Gastroesophageal sphincter (tissue), 4 donors: ENCODE results near the gene IL6ST. TPM values are rescaled to one million over a fixed set of nuclear protein-coding genes. Genes with fewer than 3 reads are reported as not detected.
"Not testable (repeated sequence)": the region's sequence is repeated elsewhere in the genome, so short reads cannot be mapped to it uniquely, and the experiment has no call there.

Experiments
- ATAC-seq: fragments of 150-250 bp; one replicate; pipeline ENCODE4 v1.9.1; 2016; ENCODE audit warnings: mild to moderate bottlenecking, moderate library complexity
- H3K27ac ChIP-seq, 4 donors: fragments of 200-600 bp; sonication (generic) in 3 of 4; 1 replicate in 3 of 4; 2 replicates in 1 of 4; pipeline ENCODE4 v1.5.1; 2016 to 2019
- H3K27me3 ChIP-seq: fragments of 200-600 bp; sonication (generic); one replicate; pipeline ENCODE4 v1.5.1; 2019
- H3K36me3 ChIP-seq, 2 donors: fragments of 200-600 bp; sonication (generic); one replicate each; pipeline ENCODE4 v1.5.1; 2019; ENCODE audit warnings: control low read depth in 1 of 2
- H3K4me1 ChIP-seq, 3 donors: fragments of 200-600 bp; sonication (generic); 1 replicate in 2 of 3; 2 replicates in 1 of 3; pipeline ENCODE4 v1.5.1; 2016 to 2019; ENCODE audit warnings: control low read depth in 2 of 3
- H3K4me3 ChIP-seq, 2 donors: fragments of 200-600 bp; sonication (generic); one replicate each; pipeline ENCODE4 v1.5.1; 2019; ENCODE audit warnings: mild to moderate bottlenecking in 1 of 2, moderate library complexity in 1 of 2
- H3K9me3 ChIP-seq, 3 donors: fragments of 200-600 bp; sonication (generic); one replicate each; pipeline ENCODE4 v1.5.1; 2017 to 2019; ENCODE audit warnings: control low read depth in 2 of 3
- EP300 ChIP-seq: sonication (generic); formaldehyde crosslinking; IDR thresholded peaks from one replicate; pipeline ENCODE4 v1.6.1; 2017; ENCODE audit warnings: antibody characterized with exemption, mild to moderate bottlenecking
- POLR2A ChIP-seq, 2 donors: fragments of 450-650 bp; IDR thresholded peaks; one replicate each; pipeline ENCODE4 v1.6.1; 2017; ENCODE audit warnings: antibody characterized with exemption in 2 of 2, mild to moderate bottlenecking in 2 of 2, moderate library complexity in 1 of 2
- POLR2AphosphoS5 ChIP-seq: sonication (generic); formaldehyde crosslinking; IDR thresholded peaks from one replicate; pipeline ENCODE4 v1.6.1; 2017; ENCODE audit warnings: antibody characterized with exemption
- WGBS, 2 donors: methylation state at CpG; one replicate each; pipeline ENCODE4 v1.1.5; 2018; ENCODE audit warnings: low coverage in 1 of 2; 5-methylcytosine and 5-hydroxymethylcytosine counted together
- total RNA-seq, 4 donors: library from RNA; depleted of rRNA; stranded (reverse); fragments of >200 nt; gene quantifications; one replicate each; pipeline ENCODE4 v1.1.0, GENCODE V29; 2016
- TF ChIP-seq, protein P1 (sequence below), 4 experiments: fragments of 200-600 bp in 2 of 4; fragments of 450-650 bp in 2 of 4; sonication (generic) in 1 of 4; IDR thresholded peaks; one replicate each; pipeline ENCODE4 v1.5.1; 2017 to 2019; ENCODE audit warnings: antibody characterized with exemption in 4 of 4, mild to moderate bottlenecking in 2 of 4, moderate library complexity in 2 of 4

The IL6ST gene
- total RNA-seq, 4 donors from 2014 or later = 351 to 761 (median 435) TPM

DNA sequence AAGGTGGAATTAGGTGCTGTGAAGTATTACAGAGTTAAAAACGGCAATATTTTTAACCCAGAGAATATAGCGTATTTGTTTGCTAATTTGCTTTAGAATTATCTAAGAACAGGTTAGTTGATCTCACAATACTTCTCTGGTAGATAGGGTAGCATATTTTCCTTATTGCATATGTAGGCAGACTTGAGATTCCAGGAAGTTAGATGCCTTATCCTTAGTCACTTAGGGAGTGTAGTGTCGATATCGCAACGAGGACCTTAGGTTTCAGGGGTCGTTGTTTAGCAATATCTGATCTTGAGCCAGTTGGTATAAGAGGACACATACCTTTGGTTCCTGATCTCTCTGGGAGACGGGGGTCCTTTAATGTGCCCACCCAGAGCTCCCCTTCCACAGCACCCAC is 28.5 kb upstream of the IL6ST start:
- H3K4me3 ChIP-seq = no peak overlapping the region
- H3K27me3 ChIP-seq = no peaks in the 10 kb centered on the region
- peaks cover 0 to 3% (median 0%) of the 10 kb centered on the region in 3 donors for H3K4me1 ChIP-seq
- H3K27ac ChIP-seq = no peak overlapping the region
- TF ChIP-seq, protein P1, sequence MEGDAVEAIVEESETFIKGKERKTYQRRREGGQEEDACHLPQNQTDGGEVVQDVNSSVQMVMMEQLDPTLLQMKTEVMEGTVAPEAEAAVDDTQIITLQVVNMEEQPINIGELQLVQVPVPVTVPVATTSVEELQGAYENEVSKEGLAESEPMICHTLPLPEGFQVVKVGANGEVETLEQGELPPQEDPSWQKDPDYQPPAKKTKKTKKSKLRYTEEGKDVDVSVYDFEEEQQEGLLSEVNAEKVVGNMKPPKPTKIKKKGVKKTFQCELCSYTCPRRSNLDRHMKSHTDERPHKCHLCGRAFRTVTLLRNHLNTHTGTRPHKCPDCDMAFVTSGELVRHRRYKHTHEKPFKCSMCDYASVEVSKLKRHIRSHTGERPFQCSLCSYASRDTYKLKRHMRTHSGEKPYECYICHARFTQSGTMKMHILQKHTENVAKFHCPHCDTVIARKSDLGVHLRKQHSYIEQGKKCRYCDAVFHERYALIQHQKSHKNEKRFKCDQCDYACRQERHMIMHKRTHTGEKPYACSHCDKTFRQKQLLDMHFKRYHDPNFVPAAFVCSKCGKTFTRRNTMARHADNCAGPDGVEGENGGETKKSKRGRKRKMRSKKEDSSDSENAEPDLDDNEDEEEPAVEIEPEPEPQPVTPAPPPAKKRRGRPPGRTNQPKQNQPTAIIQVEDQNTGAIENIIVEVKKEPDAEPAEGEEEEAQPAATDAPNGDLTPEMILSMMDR (IDR thresholded peaks at IDR 0.05) = no peak
- TF ChIP-seq POLR2AphosphoS5 (no peak), EP300 (no peak), POLR2A (IDR thresholded peaks at IDR 0.05) (no peak)
- 92 to 95% methylated on average over 7 of the region's 7 CpGs for WGBS, 2 donors
- H3K36me3 ChIP-seq = no peaks in the 10 kb centered on the region
- ATAC-seq = no peak
- H3K9me3 ChIP-seq = no peaks in the 10 kb centered on the region

DNA sequence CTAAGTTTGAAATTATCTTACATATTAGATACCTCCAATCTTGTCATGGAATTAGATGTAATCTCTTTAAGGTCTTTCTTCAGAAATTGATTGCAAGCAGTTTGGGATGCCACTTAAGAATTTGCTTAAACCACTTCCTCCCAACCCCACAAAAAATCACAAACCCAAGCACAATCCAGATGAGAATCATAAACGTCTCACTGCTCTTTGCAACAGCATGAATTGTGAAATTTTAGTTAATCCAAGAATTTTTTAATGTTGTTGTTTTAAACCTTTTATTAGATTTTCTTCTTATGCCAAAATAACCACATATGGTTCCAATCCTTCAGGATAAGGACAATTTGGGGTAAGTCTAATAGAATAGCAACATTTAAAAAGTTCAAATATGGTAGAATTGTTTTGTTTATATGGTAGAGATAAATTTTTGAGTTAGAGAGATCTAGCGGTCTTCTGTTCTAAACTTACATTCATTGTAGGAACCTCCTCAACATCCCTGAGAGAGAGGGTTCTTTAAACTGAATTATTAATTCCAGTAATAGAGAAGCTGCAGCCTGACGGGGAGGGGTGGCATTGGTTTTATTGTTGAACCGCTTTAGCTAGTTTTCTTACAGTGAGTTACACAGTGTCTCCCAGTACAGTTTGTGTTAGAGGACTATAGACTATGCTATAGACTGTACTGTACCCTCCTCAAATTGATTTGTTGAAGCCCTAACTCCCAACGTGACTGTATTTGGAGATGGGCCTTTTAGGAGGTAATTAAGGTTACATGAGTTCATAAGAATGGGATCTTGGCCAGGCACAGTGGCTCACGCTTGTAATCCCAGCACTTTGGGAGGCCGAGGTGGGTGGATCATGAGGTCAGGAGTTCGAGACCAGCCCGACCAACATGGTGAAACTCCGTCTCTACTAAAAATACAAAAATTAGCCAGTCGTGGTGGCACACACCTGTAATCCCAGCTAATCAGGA is 24.8 kb upstream of the IL6ST start:
- 65 to 81% methylated on average over 6 to 7 of the region's 11 CpGs for WGBS, 2 donors
- no peak for ATAC-seq

GRCh38 chr5:56018832-56019231 is 24.1 kb upstream of the IL6ST start:
- 43% methylated on average over 1 of the region's 1 CpG; no CpG with 5 or more reads in 1 of the 2 donors for WGBS, 2 donors
- Histone ChIP-seq H3K4me3 (no peak overlapping the region), H3K9me3 (no peaks in the 10 kb centered on the region), H3K36me3 (no peaks in the 10 kb centered on the region), H3K4me1 (peaks cover 0 to 3% (median 0%) of the 10 kb centered on the region in 3 donors), H3K27ac (no peak overlapping the region), H3K27me3 (no peaks in the 10 kb centered on the region)
- no peak for ATAC-seq
- TF ChIP-seq, protein P1 (IDR thresholded peaks at IDR 0.05) = no peak
- no peak for TF ChIP-seq POLR2A (IDR thresholded peaks at IDR 0.05)
- TF ChIP-seq POLR2AphosphoS5 = no peak
- no peak for TF ChIP-seq EP300

More for the DNA sequence above, 24.8 kb upstream of the IL6ST start:
- H3K27me3 ChIP-seq = no peaks in the 10 kb centered on the region
- H3K9me3 ChIP-seq = no peaks in the 10 kb centered on the region
- TF ChIP-seq POLR2AphosphoS5 = no peak
- TF ChIP-seq, protein P1 (IDR thresholded peaks at IDR 0.05) = no peak
- TF ChIP-seq EP300 = no peak
- TF ChIP-seq POLR2A (IDR thresholded peaks at IDR 0.05) = no peak
- peak overlapping the region in 1 of 4 donors; percentile 6 for H3K27ac ChIP-seq
- no peak overlapping the region for H3K4me3 ChIP-seq
- peaks cover 0 to 3% (median 0%) of the 10 kb centered on the region in 3 donors for H3K4me1 ChIP-seq
- H3K36me3 ChIP-seq = no peaks in the 10 kb centered on the region

DNA sequence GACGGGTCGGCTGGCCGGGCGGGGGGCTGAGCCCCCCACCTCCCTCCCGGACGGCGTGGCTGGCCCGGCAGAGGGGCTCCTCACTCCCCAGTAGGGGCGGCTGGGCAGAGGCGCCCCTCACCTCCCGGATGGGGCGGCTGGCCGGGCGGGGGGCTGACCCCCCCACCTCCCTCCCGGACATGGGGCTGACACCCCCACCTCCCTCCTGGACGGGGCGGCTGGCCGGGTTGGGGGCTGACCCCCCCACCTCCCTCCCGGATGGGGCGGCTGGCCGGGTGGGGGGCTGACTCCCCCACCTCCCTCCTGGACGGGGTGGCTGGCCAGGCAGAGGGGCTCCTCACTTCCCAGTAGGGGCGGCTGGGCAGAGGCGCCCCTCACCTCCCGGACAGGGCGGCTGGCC is 19.9 kb upstream of the IL6ST start:
- WGBS, 2 donors = no CpG with 5 or more reads among the region's 26 CpGs

GRCh38 chr5:56013939-56014338 is 19.2 kb upstream of the IL6ST start:
- H3K27ac ChIP-seq, ATAC-seq, H3K4me1 ChIP-seq, H3K27me3 ChIP-seq, H3K9me3 ChIP-seq, H3K36me3 ChIP-seq, H3K4me3 ChIP-seq: not testable (repeated sequence)
- no CpG with 5 or more reads among the region's 5 CpGs for WGBS, 2 donors

More for the DNA sequence above, 19.9 kb upstream of the IL6ST start:
- not testable (repeated sequence) for H3K27me3 ChIP-seq, H3K27ac ChIP-seq, ATAC-seq, H3K4me3 ChIP-seq, H3K36me3 ChIP-seq, H3K4me1 ChIP-seq, H3K9me3 ChIP-seq
